ENCODE results near the gene GLI3.
A peak's percentile ranks its signal among the peaks of the same experiment; 100 is the strongest.

GLI3 gene

DNA sequence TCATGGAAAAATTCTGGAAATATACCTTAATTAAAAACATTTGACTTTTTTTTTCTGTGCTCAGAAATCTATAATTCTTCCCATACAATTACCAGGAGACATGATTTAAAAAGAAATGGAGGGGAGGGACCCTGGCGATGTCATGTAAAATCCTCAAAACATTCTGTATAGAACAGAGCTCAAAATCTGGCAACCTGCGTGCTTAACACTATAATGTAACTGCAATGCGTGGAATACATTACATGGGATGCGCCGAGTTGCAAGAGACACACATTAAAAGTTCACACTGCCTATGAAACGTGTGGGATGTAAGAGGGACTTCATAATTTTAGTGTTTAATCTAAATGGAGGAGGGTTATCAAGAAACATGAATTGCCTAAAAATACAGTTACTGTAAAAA, 215.0 kb downstream of the GLI3 start:
- no peak for DNase-seq

DNA sequence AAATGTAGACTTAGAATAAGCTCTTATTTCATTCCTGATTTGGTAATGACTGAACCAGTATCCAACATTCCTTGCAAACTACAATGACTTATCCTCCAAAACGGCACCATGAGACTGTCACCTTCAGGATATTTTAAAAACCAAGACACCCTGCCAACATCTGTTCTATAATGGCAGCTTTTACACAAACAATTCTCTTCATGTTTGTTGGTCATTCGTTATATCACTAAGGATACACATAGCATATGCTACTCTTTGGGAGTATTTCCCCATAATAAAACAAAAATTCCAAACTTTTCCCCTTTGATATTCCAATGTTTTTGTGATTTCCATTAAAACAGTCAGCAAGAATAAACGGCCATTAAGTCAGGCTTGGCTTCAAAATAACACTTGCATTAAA, 215.4 kb downstream of the GLI3 start:
- DNase-seq, result no peak

DNA sequence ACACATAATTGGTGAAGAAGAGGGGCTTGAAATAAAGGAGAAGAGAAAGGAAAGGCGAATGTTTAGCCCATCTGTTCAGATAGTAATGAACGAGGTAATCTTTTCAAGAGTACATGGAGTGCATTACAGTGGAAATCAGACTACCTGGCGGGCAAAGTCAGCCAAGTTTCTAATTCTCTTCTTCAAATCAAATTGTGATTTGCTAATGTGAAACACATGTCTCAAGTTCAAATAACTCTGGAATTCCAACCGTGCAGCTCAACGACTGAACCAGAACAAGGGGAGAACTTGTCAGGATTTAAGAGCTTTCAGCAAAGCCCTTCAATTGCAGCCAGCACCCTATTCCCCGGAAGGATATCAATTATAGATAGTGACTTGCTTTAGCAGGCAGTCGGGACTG, 216.9 kb downstream of the GLI3 start:
- DNase-seq, result no peak

DNA sequence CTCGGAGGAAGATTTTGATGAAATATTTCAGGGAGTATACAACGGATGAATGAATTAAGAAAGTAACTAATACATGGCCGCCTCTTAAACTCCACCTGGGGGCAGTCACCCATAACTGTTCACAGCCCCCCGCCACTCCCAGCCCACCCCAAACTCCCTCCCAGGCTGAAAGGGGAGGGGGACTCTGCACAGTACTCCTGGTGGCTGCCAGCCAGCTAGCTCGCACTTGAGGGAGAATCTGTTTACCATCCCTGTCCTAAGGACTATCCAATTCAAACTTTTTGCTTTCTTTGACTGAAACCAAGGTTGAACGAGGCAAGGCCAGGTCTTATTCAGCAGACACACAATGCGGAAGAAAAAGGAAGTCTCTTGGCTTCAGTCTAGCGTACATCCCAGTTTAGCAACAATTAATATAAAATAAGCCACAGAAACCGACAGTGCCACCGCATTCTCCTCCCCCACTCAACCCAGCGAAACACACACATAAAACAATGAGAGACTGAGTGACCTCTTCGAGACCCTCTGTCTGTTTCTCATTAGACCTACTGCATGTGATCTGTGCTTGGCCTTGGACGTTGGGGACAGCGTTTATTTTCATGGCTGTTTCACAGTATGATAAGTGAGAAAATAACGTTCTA, 219.5 kb downstream of the GLI3 start:
- no peak for DNase-seq

DNA sequence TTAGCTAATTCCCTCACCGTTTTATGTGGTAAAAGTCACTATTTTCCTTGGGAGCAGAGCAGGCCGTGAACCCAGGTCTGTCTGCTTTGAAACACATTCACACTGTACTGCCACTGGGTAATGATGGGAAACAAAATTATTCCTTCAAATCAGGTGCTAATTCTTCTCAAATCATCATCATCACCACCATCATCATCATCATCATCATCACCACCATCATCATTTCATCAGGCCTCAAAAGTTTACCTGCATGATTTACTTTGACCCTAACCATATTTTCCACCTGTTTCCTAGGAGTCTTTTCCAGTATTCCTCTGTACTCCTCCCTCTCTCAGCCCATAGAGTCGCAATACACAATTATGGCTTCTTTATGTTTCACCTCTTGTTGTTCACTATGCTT, 220.5 kb downstream of the GLI3 start:
- DNase-seq, result no peak

DNA sequence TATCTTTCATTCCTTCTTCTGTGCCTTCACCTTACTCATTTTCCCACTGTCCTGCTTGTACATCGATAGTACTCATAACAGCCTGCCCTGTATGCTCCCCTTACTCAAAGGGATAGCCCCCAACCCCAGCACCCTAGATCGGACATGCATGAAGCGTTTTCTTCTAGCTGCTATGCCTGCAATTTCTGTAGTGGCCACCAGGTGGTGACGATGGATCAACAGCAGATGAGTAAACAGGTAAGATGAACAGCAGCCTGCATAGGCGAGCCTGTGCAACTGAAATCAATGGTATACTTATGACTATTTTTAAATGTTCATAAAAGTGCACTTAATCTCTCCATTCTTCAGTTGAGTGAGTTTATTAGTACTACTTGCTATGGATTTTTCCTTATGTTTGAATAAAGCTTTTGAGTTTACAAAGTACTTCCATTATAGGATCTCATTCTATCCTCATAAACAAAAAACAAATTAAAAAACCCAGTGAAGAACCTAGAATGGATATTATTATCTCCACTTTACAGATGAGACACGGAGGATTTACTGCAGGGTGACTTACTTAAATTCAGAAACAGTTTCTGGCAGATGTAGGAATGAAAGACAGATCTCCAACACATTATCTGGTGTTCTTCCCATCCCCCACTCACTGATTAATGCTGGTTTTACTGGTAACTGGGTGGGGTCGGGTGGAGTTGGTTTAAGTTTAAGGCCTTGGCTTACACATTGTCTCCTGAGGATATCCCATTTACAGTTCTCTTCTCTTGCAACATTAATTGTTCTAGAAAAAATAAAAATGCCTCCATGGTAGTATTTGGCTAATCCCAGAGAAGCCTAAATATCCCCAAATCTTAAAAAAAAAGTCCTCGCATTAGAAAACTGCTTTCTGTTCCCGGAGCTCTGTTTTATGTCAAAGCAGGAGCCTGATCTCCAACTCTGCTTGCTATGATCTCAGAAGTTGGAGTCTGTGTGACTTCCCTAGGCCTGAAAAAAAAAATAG, 222.1 kb downstream of the GLI3 start:
- DNase-seq, result peak; percentile 64

DNA sequence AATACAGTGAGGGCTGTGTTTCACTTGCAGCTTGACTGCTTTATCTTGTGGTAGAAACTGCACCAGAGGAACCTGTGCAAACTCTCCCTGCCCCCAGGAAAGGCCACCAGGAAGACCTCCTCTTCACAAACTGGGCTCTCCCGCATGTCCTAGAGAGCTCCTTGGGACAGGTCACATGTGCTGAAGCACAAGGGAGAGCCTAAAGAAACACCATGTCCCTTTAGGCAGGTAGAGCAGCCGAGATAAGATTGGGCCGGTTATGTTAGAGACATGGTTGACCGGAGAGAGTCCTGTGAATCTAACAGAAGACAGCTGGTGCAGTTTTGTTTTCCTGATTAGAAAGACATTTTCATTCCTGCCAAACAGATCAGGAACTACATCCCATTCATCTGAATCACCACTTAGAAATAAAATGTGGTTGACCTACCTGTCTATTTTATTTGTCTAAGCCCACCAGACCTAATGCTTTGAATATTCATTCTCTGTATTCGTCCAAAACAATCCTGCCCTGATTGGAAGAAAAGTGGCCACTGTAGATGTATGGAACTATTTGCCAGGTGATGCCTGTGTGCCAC, 224.1 kb downstream of the GLI3 start:
- DNase-seq, result no peak

DNA sequence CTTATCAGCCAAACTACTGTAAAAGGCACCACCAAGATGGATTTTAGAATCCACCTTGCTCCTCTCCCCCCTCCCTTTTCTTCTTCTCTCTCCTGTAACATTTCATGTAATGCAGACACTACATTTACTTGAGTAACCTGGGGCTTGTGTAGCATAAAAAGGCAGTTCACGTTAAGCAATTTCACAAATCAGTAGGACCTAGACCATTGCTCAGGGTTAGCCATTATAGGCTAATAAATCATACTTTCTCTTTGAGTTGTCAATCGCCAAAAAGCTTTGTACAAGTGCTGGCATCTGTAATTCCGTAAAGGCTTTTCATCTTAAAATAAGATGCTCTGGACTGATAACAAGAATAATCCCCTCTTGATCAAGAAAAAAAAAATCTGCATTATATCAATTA, 224.7 kb downstream of the GLI3 start:
- DNase-seq, result no peak

DNA sequence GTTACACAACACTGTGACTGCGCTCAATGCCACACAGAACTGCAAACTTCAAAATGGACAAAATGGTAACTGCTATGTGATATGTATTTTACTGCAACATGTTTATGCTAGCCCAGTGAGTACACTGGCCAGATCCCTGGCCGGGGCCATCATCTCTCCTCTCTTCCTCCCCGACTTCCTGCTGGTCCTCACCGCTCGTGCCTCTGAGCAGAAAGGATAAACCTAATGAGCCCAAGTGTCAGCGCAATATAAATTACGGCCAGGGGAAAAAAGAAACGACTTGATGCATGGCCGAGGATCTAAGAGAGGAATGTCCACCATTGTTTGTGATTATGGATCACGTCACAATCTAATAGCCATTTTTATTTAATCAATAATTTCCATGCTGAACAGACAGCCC, 225.2 kb downstream of the GLI3 start:
- DNase-seq, result no peak

DNA sequence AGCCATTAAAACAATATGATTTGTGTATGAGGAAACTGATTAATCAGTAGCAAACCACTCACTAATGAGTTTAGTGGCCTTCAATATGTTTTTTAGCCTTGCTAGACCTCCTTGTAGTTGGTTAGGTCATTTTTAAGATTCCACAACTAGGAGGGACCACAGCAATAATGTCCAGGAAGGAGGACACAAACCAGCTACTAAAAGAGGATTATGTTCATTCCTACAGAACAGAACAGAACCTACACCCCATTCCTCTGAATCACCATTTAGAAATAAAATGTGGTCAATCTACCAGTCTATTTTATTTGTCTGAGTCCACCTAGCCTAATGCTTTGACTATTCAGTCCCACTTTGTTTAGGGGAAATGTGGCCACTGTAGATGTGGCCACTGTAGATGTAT, 226.3 kb downstream of the GLI3 start:
- DNase-seq, result no peak

DNA sequence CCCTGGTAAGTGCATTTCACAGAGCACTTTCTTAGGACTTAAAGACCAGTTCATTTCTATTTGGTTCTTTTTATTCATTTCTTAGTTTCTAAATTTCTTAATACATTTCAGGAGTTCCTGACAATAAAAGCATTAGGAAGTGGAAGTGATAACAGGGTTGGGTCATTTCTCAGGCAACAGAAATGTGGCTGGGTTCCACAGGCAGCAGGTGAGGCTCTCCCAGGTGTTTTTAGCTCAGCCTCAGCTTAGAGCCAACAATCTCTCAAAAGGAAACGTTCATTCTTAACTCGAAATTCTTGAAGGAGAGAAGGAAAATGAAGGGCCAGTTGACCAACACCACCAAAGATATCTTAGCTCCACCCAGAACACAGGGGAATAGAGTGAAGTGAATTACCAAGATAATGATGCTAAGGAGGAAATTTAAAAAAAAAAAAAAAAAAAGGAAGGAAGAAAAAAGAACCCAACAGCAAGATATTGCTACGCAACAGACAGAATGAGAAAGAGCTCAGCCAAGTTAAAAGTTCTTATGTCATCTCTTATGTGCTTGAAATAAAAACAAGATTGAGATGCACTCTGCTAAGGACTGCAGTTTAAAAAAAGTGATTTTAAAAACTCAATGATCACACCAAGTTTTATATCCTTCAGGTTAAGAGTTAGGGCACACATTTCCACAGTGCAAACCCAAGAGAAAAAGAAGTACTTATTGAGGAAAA, 230.1 kb downstream of the GLI3 start:
- no peak for DNase-seq

DNA sequence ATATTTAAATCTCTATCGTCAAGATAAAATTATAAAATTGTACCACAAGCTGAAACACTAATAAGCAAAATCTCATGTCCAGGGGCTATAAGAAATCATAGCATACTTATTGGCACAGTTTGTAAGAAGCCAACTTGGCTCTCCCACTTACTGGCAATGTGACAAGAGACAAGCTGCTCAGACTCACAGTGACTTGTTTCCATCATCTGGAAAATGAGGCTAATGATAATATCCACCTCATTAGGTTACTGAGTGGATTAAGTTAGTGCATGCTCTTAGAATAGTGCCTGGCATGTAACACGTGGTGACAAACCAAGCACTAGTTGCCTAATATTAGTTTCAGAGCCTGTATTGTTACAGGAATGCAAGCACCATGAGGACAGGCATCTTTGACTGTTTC, 234.4 kb downstream of the GLI3 start:
- no peak for DNase-seq

DNA sequence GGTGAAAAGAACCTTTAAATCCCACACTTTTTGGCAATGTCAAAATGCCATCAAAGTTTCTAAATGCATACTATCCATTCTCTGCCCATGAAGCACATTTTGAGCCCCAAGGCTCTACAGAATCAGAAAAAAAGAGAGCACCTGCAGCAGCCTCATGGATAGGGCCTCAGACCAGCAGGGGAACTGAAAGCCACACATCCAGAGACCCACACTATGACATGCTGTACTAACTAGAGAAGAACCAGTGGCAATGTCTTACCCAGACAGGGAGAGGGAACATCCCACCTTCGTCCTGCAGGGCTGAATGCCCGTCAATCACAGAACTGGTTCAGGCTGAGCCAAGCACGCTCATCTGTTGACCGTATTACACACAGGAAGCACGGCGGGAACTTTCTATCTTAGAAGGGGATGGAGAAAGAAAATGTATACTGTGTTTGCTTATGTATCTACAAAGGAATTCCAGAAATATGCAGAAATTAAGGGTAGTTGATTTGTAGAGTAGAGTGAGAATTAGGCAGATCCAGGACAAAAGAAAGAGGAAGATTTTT, 237.2 kb downstream of the GLI3 start:
- no peak for DNase-seq

DNA sequence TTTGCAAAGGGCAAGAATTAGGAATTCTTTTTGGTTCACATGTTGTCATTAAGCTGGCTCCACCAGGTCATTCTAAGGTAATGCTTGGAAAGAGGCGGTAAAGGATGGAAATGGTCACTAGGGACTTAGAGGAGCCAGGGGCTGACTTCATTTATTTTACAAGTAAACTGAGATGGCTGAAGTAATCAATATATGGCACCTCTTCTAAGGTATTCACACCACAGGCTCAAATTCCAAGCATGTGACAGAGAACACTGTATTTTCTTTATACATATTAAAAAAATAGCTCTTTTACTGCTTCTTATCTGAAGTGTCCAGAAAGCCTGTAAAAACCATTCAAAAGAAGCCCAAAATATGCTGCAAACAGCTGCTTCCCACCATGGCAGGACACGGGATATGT, 239.0 kb downstream of the GLI3 start:
- DNase-seq, result no peak

DNA sequence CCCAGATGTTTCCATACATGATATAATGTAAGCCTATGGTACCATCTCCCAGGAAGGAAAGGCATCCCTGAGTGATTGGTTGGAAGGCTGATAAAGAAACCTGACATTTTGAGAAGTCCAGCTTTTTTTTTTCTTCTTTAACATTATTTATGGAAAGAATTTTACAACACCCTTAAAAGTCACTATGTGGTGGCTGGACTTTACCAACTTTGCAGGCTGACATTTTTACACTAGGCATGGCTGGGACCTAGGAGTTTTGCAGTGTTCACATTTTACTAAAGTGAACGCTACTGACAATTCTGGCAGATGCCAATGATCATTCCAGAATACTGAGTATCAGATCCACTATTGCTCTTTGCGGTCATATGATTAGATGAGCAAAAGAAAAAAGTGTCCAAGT, 239.9 kb downstream of the GLI3 start:
- DNase-seq, result no peak

DNA sequence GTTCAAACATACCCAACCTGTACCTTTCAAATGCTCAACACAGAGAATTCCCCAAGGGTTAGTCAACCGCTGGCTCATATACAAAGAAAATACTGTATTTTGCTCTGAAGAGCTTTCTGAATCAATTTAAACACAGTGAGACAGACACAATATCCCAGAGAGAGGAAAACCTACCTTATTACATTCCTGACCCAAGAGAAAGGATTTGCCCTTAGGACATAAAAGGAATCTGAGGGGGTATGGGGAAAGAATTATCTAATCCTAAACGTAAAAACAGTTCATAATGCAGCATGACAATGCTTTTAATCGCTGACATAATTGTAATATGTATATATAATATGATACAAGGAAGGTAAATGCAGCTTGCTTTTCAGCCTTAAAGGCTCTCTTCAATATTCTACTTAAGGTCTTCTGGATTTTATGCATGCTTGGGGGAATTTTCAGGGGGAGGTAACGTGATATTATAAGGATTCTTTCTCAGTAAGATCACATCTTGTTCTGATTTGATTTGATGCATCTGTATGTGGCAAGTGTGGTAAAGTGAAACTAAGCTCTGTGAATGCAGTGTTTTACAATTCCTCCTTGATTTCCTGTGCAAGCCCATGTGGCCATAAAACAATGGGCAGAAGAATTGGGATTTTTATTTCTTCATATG, 240.5 kb downstream of the GLI3 start:
- DNase-seq, result no peak

DNA sequence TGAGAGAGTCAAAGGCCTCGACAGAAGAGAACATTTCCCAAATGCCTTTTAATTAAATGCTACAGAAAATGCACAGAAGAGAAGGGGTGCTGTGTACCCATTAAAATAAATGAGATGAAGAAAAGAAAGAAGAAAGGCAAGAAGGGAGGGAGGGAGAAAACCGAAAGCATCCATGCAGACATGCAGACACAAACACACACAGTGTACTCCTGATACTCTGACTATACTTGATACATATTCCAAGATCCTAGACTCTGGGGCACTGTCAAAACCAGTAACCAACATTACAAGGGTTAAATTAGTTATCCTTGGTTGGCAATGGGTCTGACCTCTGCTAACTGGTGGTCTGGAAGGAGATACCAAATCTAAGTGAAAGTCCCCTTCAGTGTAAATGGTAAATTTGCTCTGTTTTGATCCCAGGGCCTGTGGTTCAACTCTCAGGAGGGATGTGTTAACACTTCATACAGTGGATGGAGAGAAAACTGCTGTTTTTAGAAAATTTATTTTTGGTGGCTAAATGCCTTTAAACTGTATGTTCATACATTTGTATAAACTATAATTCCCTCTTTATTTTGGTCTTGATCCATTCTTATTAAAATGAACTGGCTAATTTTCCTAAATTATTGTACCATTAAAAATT, 241.3 kb downstream of the GLI3 start:
- no peak for DNase-seq

DNA sequence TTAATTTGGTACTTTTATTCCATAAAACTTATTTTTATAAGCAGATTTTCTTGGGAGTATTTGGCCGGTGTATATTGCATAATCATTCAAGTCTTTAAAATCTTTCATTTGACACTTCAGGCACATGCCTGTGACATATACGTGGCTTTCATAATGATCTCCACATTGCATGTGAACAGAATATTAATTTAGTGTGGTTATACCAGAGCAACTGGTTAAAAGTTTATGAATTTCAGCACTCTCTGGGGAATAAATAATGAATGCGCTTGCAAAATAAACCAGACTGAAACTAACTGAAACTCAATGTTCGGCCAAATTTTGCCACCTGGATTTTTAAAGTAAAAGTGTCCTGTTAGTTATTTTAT, 242.3 kb downstream of the GLI3 start:
- no peak for DNase-seq

DNA sequence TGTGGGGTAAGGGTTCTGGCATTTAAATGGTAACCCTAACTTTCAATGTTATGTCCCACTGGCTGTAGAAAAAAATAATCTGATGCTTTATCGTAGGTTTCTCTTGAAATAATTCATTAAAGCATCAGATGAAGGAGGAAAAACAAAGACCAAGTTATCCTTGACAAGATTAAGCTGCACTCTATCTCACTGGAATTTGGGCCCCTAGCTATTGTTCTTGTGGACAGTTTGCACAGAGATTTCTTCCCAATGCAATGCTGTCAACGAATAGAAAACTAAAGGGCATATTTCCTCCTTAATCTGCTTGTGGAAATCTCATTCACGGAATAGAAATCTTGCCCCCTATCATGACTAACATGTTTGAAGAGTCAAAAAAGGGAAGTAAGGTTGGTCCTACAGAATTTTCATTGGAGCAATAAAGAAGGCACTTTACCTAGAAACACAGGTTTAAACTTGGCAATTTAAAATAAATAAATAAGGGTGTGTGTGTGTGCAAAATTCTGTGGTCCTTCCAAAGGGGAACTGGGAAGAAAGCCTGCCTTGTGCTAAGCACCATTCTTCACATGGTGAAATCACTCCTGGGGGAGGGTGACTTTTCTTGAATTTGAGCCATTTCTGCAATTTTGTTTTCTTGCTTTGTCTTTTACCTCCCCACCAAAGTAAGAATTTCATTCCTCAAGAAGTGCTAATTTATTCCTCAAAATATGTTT, 242.8 kb downstream of the GLI3 start:
- no peak for DNase-seq

DNA sequence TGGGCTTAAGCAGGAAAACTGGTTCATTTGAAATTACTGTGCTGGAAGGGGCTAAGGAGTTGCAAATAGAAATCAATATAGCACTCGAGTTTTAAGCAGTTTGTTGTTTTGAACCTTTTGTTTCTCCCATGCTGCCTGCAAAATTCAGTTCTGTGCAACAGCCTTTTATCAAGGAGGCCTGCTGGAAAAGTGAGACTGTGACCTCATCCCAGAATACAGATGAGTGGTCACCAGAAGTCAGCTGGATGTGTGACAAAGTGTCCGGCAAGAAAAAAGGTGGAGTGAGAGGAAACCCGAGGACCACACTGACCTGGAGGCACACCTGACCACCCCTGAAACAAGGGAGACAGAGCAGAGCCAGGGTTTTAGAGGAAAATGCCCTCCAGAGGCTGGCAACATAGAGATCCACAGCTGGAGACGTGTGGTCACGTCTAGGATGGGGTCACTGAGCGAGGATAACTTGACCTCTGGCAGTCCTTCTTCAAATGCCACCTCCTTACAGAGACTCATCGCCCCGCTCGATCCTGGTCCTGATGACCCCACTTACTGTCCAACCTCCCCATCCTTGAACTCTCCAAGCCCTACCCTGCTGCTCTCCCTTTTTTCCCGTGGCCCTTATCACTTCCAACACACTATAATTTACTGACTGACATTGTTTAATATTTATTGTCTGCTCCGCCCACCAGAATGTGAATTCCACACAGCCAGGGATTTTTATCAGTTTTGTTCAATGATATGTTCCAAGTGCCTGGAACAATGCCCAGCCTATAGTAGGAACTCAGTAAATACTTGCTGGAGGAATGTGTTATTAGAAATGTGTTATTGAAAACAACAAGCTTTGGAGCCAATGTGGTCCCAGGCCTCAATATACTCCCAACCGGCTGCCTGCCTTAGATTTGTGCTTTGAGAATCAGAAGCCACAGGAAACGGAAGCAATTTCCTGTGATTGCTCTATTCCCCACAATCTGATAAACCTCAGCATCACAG, 243.8 kb downstream of the GLI3 start:
- DNase-seq, result no peak

All from suppressor macrophage treated with lipopolysaccharide for 4 hours (primary cell).